IMR-90 (cell line): ENCODE results near the gene GPN1. TPM values are rescaled to one million over a fixed set of nuclear protein-coding genes. Genes with fewer than 3 reads are reported as not detected.

Source experiments
- ATAC-seq: fragments of 200-7000 bp; cut with Tn5 transposase; 2 replicates; pipeline ENCODE4 v1.9.1; 2020; ENCODE audit warnings: low read depth, mild to moderate bottlenecking, moderate library complexity
- BruUV-seq: library from RNA; stranded (reverse); fragments of 400-500 nt; replicated peaks from 2 replicates; lab custom pipeline; 2021; lab: Mats Ljungman, UMichigan
- CTCF ChIA-PET: fragments of 300-600 bp; formaldehyde crosslinking; extraction: SDS; loops from one replicate; lab custom pipeline; 2021; ENCODE audit warnings: antibody characterized with exemption; lab: Yijun Ruan, JAX
- POLR2A ChIA-PET: fragments of 300-600 bp; sonication (Branson Sonifier 250); formaldehyde crosslinking; loops from one replicate; lab custom pipeline; 2022; ENCODE audit warnings: antibody characterized with exemption; ENCODE audit not compliant: unreplicated experiment; lab: Charles Lee
- DNase-seq: peaks from one replicate; pipeline ENCODE4 v3.0.0; 2013
- H2AFZ ChIP-seq: replicated peaks from 2 replicates; pipeline ENCODE3; 2013; ENCODE audit warnings: low read length, mild to moderate bottlenecking; ENCODE audit not compliant: poor library complexity
- H2AK5ac ChIP-seq: 2 replicates; pipeline ENCODE4 v1.6.1; 2013; ENCODE audit warnings: low read depth, low read length, inconsistent platforms
- H2AK9ac ChIP-seq: replicated peaks from 2 replicates; pipeline ENCODE3; 2013; ENCODE audit warnings: mild to moderate bottlenecking, low read depth, low read length, moderate library complexity; ENCODE audit not compliant: poor library complexity
- H2BK120ac ChIP-seq: 2 replicates; pipeline ENCODE4 v1.6.1; 2013; ENCODE audit warnings: low read depth, low read length, inconsistent platforms
- H2BK15ac ChIP-seq: 3 replicates; pipeline ENCODE4 v1.6.1; 2013; ENCODE audit warnings: low read depth, low read length, inconsistent platforms
- H2BK20ac ChIP-seq: 2 replicates; pipeline ENCODE4 v1.6.1; 2013; ENCODE audit warnings: low read depth, mild to moderate bottlenecking, inconsistent platforms, low read length, moderate library complexity
- H2BK5ac ChIP-seq: 2 replicates; pipeline ENCODE4 v1.6.1; 2013; ENCODE audit warnings: mild to moderate bottlenecking, low read depth, low read length, inconsistent platforms; ENCODE audit not compliant: poor library complexity, severe bottlenecking
- H3K14ac ChIP-seq: replicated peaks from 2 replicates; pipeline ENCODE4 v1.6.1; 2013; ENCODE audit warnings: low read depth, low read length, inconsistent platforms
- H3K18ac ChIP-seq: 2 replicates; pipeline ENCODE4 v1.6.1; 2013; ENCODE audit warnings: low read depth, low read length, control low read depth
- H3K23ac ChIP-seq: 2 replicates; pipeline ENCODE4 v1.6.1; 2013; ENCODE audit warnings: low read depth, low read length, inconsistent platforms
- H3K27ac ChIP-seq: 2 replicates; pipeline ENCODE4 v1.5.1; 2013; ENCODE audit warnings: mild to moderate bottlenecking, control low read depth, low read length; ENCODE audit not compliant: insufficient read depth
- H3K27me3 ChIP-seq: 2 replicates; pipeline ENCODE4 v1.6.1; 2013; ENCODE audit warnings: low read length; ENCODE audit not compliant: control insufficient read depth, insufficient read depth
- H3K36me3 ChIP-seq: 2 replicates; pipeline ENCODE4 v1.6.1; 2013; ENCODE audit warnings: low read length, mixed read lengths; ENCODE audit not compliant: control insufficient read depth, insufficient read depth
- H3K4ac ChIP-seq: 2 replicates; pipeline ENCODE4 v1.6.1; 2013; ENCODE audit warnings: low read depth, low read length, inconsistent platforms
- H3K4me1 ChIP-seq: 2 replicates; pipeline ENCODE4 v1.6.1; 2013; ENCODE audit warnings: low read length, mixed read lengths; ENCODE audit not compliant: control insufficient read depth, insufficient read depth
- H3K4me2 ChIP-seq: 2 replicates; pipeline ENCODE4 v1.6.1; 2013; ENCODE audit warnings: low read depth, mild to moderate bottlenecking, control low read depth, low read length, moderate library complexity
- H3K4me3 ChIP-seq: 2 replicates; pipeline ENCODE4 v1.5.1; 2013; ENCODE audit warnings: low read depth, mild to moderate bottlenecking, control low read depth, low read length, moderate library complexity; ENCODE audit not compliant: insufficient read depth
- H3K56ac ChIP-seq: 2 replicates; pipeline ENCODE4 v1.6.1; 2013; ENCODE audit warnings: low read length, inconsistent platforms; ENCODE audit not compliant: insufficient read depth; ENCODE audit errors: extremely low read depth
- H3K79me1 ChIP-seq, 2 experiments: 2 replicates each; pipeline ENCODE4 v1.6.1; 2013; ENCODE audit warnings: low read length in 2 of 2, inconsistent platforms in 1 of 2, low read depth in 1 of 2
- H3K9ac ChIP-seq: 2 replicates; pipeline ENCODE4 v1.6.1; 2013; ENCODE audit warnings: low read depth, low read length, control low read depth
- H3K9me1 ChIP-seq: 2 replicates; pipeline ENCODE4 v1.6.1; 2013; ENCODE audit warnings: low read length, inconsistent platforms; ENCODE audit not compliant: insufficient read depth
- H3K9me3 ChIP-seq: 2 replicates; pipeline ENCODE4 v1.6.1; 2013; ENCODE audit warnings: low read length; ENCODE audit not compliant: control insufficient read depth, insufficient read depth
- H4K20me1 ChIP-seq: 2 replicates; pipeline ENCODE4 v1.6.1; 2013; ENCODE audit warnings: low read length, inconsistent platforms; ENCODE audit not compliant: insufficient read depth
- H4K5ac ChIP-seq: 2 replicates; pipeline ENCODE4 v1.6.1; 2013; ENCODE audit warnings: mild to moderate bottlenecking, low read depth, low read length, control low read depth
- H4K8ac ChIP-seq, 2 experiments: 2 replicates each; pipeline ENCODE4 v1.6.1; 2013; ENCODE audit warnings: low read depth in 2 of 2, low read length in 2 of 2, control low read depth in 1 of 2, inconsistent platforms in 1 of 2
- H4K91ac ChIP-seq: 2 replicates; pipeline ENCODE4 v1.6.1; 2013; ENCODE audit warnings: low read depth, low read length, inconsistent platforms; ENCODE audit not compliant: insufficient read depth
- BHLHE40 ChIP-seq: fragments of 150-350 bp; IDR thresholded peaks from 2 replicates; pipeline ENCODE4 v1.6.1; 2016; ENCODE audit warnings: mild to moderate bottlenecking, low read depth, low read length
- CEBPB ChIP-seq: IDR thresholded peaks from 2 replicates; pipeline ENCODE4 v1.6.1; 2012; ENCODE audit warnings: low read depth, low read length, improper control_type of control experiment
- CHD1 ChIP-seq: IDR thresholded peaks from 2 replicates; pipeline ENCODE4 v1.6.1; 2012; ENCODE audit warnings: low read depth, low read length, improper control_type of control experiment
- ELK1 ChIP-seq: fragments of 150-350 bp; IDR thresholded peaks from 2 replicates; pipeline ENCODE4 v1.6.1; 2016; ENCODE audit warnings: low read depth, mild to moderate bottlenecking, low read length, moderate library complexity, borderline replicate concordance
- FOS ChIP-seq: fragments of 150-350 bp; IDR thresholded peaks from 2 replicates; pipeline ENCODE4 v1.6.1; 2016; ENCODE audit warnings: low read depth, low read length
- MAZ ChIP-seq: IDR thresholded peaks from 2 replicates; pipeline ENCODE4 v1.6.1; 2012; ENCODE audit warnings: low read depth, mild to moderate bottlenecking, low read length, improper control_type of control experiment, moderate library complexity, borderline replicate concordance
- RAD21 ChIP-seq: IDR thresholded peaks from 2 replicates; pipeline ENCODE4 v1.6.1; 2012; ENCODE audit warnings: low read length, improper control_type of control experiment
- WGBS, 2 experiments: methylation state at CpG; one replicate each; pipeline versions ENCODE4 v1.1.5 to v1.1.7; 2013; ENCODE audit warnings: missing lambda C conversion rate in 2 of 2; ENCODE audit not compliant: insufficient read length in 1 of 2; ENCODE audit errors: extremely low coverage in 2 of 2; 5-methylcytosine and 5-hydroxymethylcytosine counted together
- dilution Hi-C: fragments of 300-500 bp; cut with HindIII; formaldehyde crosslinking; loops from one replicate; pipeline ENCODE4 v1.14.3; 2018; ENCODE audit warnings: low sequenced_read_pairs; ENCODE audit not compliant: unreplicated experiment
- in situ Hi-C: fragments of 300-500 bp; cut with MboI; formaldehyde crosslinking; loops from 3 replicates; pipeline ENCODE4 v1.14.3; 2019; ENCODE audit warnings: low sequenced_read_pairs, inconsistent platforms, mixed read lengths
- intact Hi-C: fragments of 100-400 bp; cut with micrococcal nuclease; formaldehyde crosslinking; loops from 2 replicates; pipeline ENCODE4 v1.10.0; 2022
- polyA plus RNA-seq, 3 experiments: library from polyadenylated mRNA; depleted of rRNA; stranded (reverse); fragments of >200 nt; gene quantifications; 2 replicates each; pipeline ENCODE4 v1.2.3, GENCODE V29; 2012; ENCODE audit warnings: low replicate concordance in 1 of 3
- total RNA-seq: library from RNA; depleted of rRNA; stranded (reverse); fragments of >200 nt; gene quantifications from 2 replicates; pipeline ENCODE4 v1.2.3, GENCODE V29; 2012
- TF ChIP-seq, protein P1 (sequence below): fragments of 150-350 bp; IDR thresholded peaks from 2 replicates; pipeline ENCODE4 v1.6.1; 2017; ENCODE audit warnings: mild to moderate bottlenecking, antibody characterized with exemption, low read length, low read depth
- TF ChIP-seq, protein P2 (sequence below): conservative IDR thresholded peaks from 2 replicates; pipeline ENCODE4 v1.5.1; 2012; ENCODE audit warnings: mild to moderate bottlenecking, low read depth, low read length, improper control_type of control experiment

Gene GPN1
- total and polyA plus RNA-seq, 2 of the 4 experiments (the other 2 are of a cell fraction) = 37.8 to 63.8 TPM

DNA sequence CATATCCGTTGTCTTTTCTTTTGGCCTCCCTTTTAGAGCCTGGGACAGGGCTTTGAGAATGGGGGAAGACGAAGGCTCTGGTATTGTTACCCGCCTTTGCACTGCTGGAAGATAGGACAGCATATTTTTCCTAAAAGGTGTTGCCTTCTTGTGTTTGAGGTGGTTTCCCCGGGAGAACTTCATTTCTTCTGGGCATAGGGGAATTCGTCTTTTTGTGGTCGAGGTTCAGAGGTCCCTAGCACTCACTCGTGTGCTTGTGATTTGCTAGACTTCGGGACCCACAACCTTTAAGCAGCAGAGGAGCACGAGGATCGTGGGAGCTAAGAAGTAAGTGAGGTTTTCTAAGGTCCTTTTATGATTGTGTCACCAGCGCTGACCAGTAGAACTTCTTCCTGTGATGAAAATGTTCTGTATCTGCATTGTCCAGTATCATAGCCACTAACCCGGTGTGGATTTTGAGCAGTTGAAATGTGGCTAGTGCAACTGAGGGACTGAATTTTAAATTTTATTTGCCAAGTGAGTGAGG, 45.4 kb upstream of the GPN1 start:
- peak overlapping the region; percentile 87 to 99 for H4K8ac ChIP-seq
- peak overlapping the region; percentile 25; the same call in 1 of the 2 replicates for H2BK20ac ChIP-seq
- H4K5ac ChIP-seq = peak overlapping the region; percentile 80
- peak; percentile 24 for DNase-seq
- in situ Hi-C loops = no loop called here
- H2AFZ ChIP-seq = peak overlapping the region; percentile 93
- peak overlapping the region; percentile 93 for H4K91ac ChIP-seq
- WGBS, 2 experiments = 10% methylated on average over 4 of the region's 12 CpGs; no CpG with 5 or more reads in 1 of the 2 experiments
- H3K9me3 ChIP-seq = peaks cover 2% of the 10 kb centered on the region; the same call in 1 of the 2 replicates
- H3K9me1 ChIP-seq = peaks cover 6% of the 10 kb centered on the region; the same call in 1 of the 2 replicates
- peak overlapping the region; percentile 98 for H3K4me2 ChIP-seq
- peak overlapping the region; percentile 93 for H3K4ac ChIP-seq
- peak overlapping the region; percentile 64 for H2BK120ac ChIP-seq
- intact Hi-C loops = no loop called here
- dilution Hi-C loops = no loop called here
- TF ChIP-seq RAD21 (no peak), MAZ (no peak), CHD1 (no peak), FOS (no peak), BHLHE40 (no peak), CEBPB (no peak), ELK1 (no peak)
- TF ChIP-seq, protein P1, sequence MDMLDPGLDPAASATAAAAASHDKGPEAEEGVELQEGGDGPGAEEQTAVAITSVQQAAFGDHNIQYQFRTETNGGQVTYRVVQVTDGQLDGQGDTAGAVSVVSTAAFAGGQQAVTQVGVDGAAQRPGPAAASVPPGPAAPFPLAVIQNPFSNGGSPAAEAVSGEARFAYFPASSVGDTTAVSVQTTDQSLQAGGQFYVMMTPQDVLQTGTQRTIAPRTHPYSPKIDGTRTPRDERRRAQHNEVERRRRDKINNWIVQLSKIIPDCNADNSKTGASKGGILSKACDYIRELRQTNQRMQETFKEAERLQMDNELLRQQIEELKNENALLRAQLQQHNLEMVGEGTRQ = no peak
- TF ChIP-seq, protein P2, sequence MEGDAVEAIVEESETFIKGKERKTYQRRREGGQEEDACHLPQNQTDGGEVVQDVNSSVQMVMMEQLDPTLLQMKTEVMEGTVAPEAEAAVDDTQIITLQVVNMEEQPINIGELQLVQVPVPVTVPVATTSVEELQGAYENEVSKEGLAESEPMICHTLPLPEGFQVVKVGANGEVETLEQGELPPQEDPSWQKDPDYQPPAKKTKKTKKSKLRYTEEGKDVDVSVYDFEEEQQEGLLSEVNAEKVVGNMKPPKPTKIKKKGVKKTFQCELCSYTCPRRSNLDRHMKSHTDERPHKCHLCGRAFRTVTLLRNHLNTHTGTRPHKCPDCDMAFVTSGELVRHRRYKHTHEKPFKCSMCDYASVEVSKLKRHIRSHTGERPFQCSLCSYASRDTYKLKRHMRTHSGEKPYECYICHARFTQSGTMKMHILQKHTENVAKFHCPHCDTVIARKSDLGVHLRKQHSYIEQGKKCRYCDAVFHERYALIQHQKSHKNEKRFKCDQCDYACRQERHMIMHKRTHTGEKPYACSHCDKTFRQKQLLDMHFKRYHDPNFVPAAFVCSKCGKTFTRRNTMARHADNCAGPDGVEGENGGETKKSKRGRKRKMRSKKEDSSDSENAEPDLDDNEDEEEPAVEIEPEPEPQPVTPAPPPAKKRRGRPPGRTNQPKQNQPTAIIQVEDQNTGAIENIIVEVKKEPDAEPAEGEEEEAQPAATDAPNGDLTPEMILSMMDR = no peak
- peak overlapping the region; percentile 96 for H3K14ac ChIP-seq
- H3K36me3 ChIP-seq = no peaks in the 10 kb centered on the region
- H4K20me1 ChIP-seq = peaks cover 15% of the 10 kb centered on the region; the same call in 1 of the 2 replicates
- peak overlapping the region; percentile 74 for H3K23ac ChIP-seq
- CTCF ChIA-PET = no interaction called here
- H3K27ac ChIP-seq = peak overlapping the region; percentile 22
- peak overlapping the region; percentile 87 for H2AK9ac ChIP-seq
- H3K27me3 ChIP-seq = no peaks in the 10 kb centered on the region
- peak overlapping the region; percentile 69 for H3K4me3 ChIP-seq
- peak overlapping the region; percentile 15; the same call in 1 of the 2 replicates for H3K18ac ChIP-seq
- H3K4me1 ChIP-seq = peaks cover 3% of the 10 kb centered on the region; the same call in 1 of the 2 replicates
- H2AK5ac ChIP-seq = peak overlapping the region; percentile 83
- TSS peak; percentile 60 for BruUV-seq
- H3K9ac ChIP-seq = peak overlapping the region; percentile 72
- POLR2A ChIA-PET = interaction anchor here (1.0 kb wide), 1 partner anchor 14 kb away, joined by 3 read pairs; no protein-coding TSS in a partner anchor
- peak; percentile 6; the same call in 1 of the 2 replicates for ATAC-seq
- peak overlapping the region; percentile 37; the same call in 1 of the 3 replicates for H2BK15ac ChIP-seq
- H3K79me1 ChIP-seq = peaks cover 10 to 33% of the 10 kb centered on the region in 2 experiments
- peak overlapping the region; percentile 3 for H2BK5ac ChIP-seq
- H3K56ac ChIP-seq = peak overlapping the region; percentile 85
